Measurements from ENCODE around the gene PBX1.
"Not testable (repeated sequence)": the region's sequence is repeated elsewhere in the genome, so short reads cannot be mapped to it uniquely, and the experiment has no call there.

The PBX1 gene

GRCh38 chr1:164601399-164602100 is 42.6 kb downstream of the PBX1 start:
- H3K36me3 ChIP-seq (ENCODE audit: insufficient read depth, low read length), result no peaks in the 10 kb centered on the region
- no peak for ATAC-seq (ENCODE audit: insufficient read depth, low read depth)
- H3K27me3 ChIP-seq (ENCODE audit: insufficient read depth, low read length, poor library complexity), result peaks cover 2% of the 10 kb centered on the region
- TF ChIP-seq CTCF (IDR thresholded peaks at IDR 0.05; ENCODE audit: borderline replicate concordance, extremely low read depth, low read length, poor library complexity, severe bottlenecking) (no peak), EZH2 (IDR thresholded peaks at IDR 0.05; ENCODE audit: borderline replicate concordance, low read depth, low read length, severe bottlenecking) (no peak)
- no peak overlapping the region for H3K4me3 ChIP-seq (ENCODE audit: low read depth in 1 of 2, low read length in 2 of 2)
- H2AFZ ChIP-seq (ENCODE audit: low read depth, low read length), result no peak overlapping the region
- no peak overlapping the region for H3K27ac ChIP-seq (ENCODE audit: low read length)
- H4K20me1 ChIP-seq (ENCODE audit: insufficient read depth, low read length), result no peaks in the 10 kb centered on the region
- no peak overlapping the region for H3K4me2 ChIP-seq (ENCODE audit: insufficient read depth, low read length)
- no peak for DNase-seq
- H3K79me2 ChIP-seq (ENCODE audit: insufficient read depth, low read length), result no peaks in the 10 kb centered on the region
- H3K9me3 ChIP-seq (ENCODE audit: insufficient read depth, low read length, severe bottlenecking), result no peaks in the 10 kb centered on the region
- no peak overlapping the region for H3K9ac ChIP-seq (ENCODE audit: low read depth, low read length)
- no peaks in the 10 kb centered on the region for H3K4me1 ChIP-seq (ENCODE audit: insufficient read depth, low read length)

- DNase-seq, result no peak
- H3K79me2 ChIP-seq (ENCODE audit: insufficient read depth, low read length), result no peaks in the 10 kb centered on the region
- H3K4me1 ChIP-seq (ENCODE audit: insufficient read depth, low read length), result no peaks in the 10 kb centered on the region
- no peak overlapping the region for H3K4me2 ChIP-seq (ENCODE audit: insufficient read depth, low read length)
- H3K4me3 ChIP-seq (ENCODE audit: low read depth in 1 of 2, low read length in 2 of 2), result no peak overlapping the region
- H3K27ac ChIP-seq (ENCODE audit: low read length), result no peak overlapping the region
- H3K9me3 ChIP-seq (ENCODE audit: insufficient read depth, low read length, severe bottlenecking), result no peaks in the 10 kb centered on the region
- no peak for ATAC-seq (ENCODE audit: insufficient read depth, low read depth)
- no peak overlapping the region for H2AFZ ChIP-seq (ENCODE audit: low read depth, low read length)
- peaks cover 2% of the 10 kb centered on the region for H3K27me3 ChIP-seq (ENCODE audit: insufficient read depth, low read length, poor library complexity)
- no peaks in the 10 kb centered on the region for H3K36me3 ChIP-seq (ENCODE audit: insufficient read depth, low read length)
- no peak overlapping the region for H3K9ac ChIP-seq (ENCODE audit: low read depth, low read length)
- TF ChIP-seq EZH2 (IDR thresholded peaks at IDR 0.05; ENCODE audit: borderline replicate concordance, low read depth, low read length, severe bottlenecking) (no peak), CTCF (IDR thresholded peaks at IDR 0.05; ENCODE audit: borderline replicate concordance, extremely low read depth, low read length, poor library complexity, severe bottlenecking) (no peak)
- no peaks in the 10 kb centered on the region for H4K20me1 ChIP-seq (ENCODE audit: insufficient read depth, low read length)
Observed at GRCh38 chr1:164602101-164602422, 43.1 kb downstream of the PBX1 start.

- DNase-seq (no peak), ATAC-seq (ENCODE audit: insufficient read depth, low read depth) (no peak)
- Histone ChIP-seq H3K4me2 (ENCODE audit: insufficient read depth, low read length) (no peak overlapping the region), H2AFZ (ENCODE audit: low read depth, low read length) (no peak overlapping the region), H3K4me1 (ENCODE audit: insufficient read depth, low read length) (no peaks in the 10 kb centered on the region), H3K27me3 (ENCODE audit: insufficient read depth, low read length, poor library complexity) (peaks cover 2% of the 10 kb centered on the region), H3K9me3 (ENCODE audit: insufficient read depth, low read length, severe bottlenecking) (no peaks in the 10 kb centered on the region), H3K4me3 (ENCODE audit: low read depth in 1 of 2, low read length in 2 of 2) (no peak overlapping the region), H3K27ac (ENCODE audit: low read length) (no peak overlapping the region), H3K36me3 (ENCODE audit: insufficient read depth, low read length) (no peaks in the 10 kb centered on the region), H3K9ac (ENCODE audit: low read depth, low read length) (no peak overlapping the region), H4K20me1 (ENCODE audit: insufficient read depth, low read length) (no peaks in the 10 kb centered on the region), H3K79me2 (ENCODE audit: insufficient read depth, low read length) (no peaks in the 10 kb centered on the region)
- no peak for TF ChIP-seq CTCF (IDR thresholded peaks at IDR 0.05; ENCODE audit: borderline replicate concordance, extremely low read depth, low read length, poor library complexity, severe bottlenecking)
- TF ChIP-seq EZH2 (IDR thresholded peaks at IDR 0.05; ENCODE audit: borderline replicate concordance, low read depth, low read length, severe bottlenecking), result no peak
Observed at GRCh38 chr1:164602480-164603093, 43.6 kb downstream of the PBX1 start.

- H3K27ac ChIP-seq (ENCODE audit: low read length); H3K4me2 ChIP-seq (ENCODE audit: insufficient read depth, low read length); H3K9me3 ChIP-seq (ENCODE audit: insufficient read depth, low read length, severe bottlenecking); H3K79me2 ChIP-seq (ENCODE audit: insufficient read depth, low read length); H3K4me1 ChIP-seq (ENCODE audit: insufficient read depth, low read length); H4K20me1 ChIP-seq (ENCODE audit: insufficient read depth, low read length); ATAC-seq (ENCODE audit: insufficient read depth, low read depth); H3K9ac ChIP-seq (ENCODE audit: low read depth, low read length); H2AFZ ChIP-seq (ENCODE audit: low read depth, low read length); H3K36me3 ChIP-seq (ENCODE audit: insufficient read depth, low read length); H3K4me3 ChIP-seq (ENCODE audit: low read depth in 1 of 2, low read length in 2 of 2); DNase-seq; H3K27me3 ChIP-seq (ENCODE audit: insufficient read depth, low read length, poor library complexity): not testable (repeated sequence)
Observed at GRCh38 chr1:164603805-164604204, 44.8 kb downstream of the PBX1 start.

All from DND-41 (cell line).